GM12892 (cell line): ENCODE results near the gene ZC3H12C.

Source experiments
- DNase-seq: peaks from one replicate; pipeline ENCODE4 v3.0.0; 2011; ENCODE audit not compliant: insufficient read length
- FAIRE-seq: peaks from 2 replicates; lab custom pipeline; 2011; peaks lifted over from hg19 to GRCh38; lab: Jason Lieb, UNC
- POLR2A ChIP-seq: IDR thresholded peaks from 2 replicates; pipeline ENCODE4 v1.6.1; 2011; ENCODE audit warnings: low read depth, low read length, control low read depth
- POLR2AphosphoS5 ChIP-seq: IDR thresholded peaks from 2 replicates; pipeline ENCODE4 v1.6.1; 2011; ENCODE audit warnings: low read depth, low read length, control low read depth
- TAF1 ChIP-seq: IDR thresholded peaks from 2 replicates; pipeline ENCODE4 v1.6.1; 2011; ENCODE audit warnings: low read depth, mild to moderate bottlenecking, control low read depth, low read length, borderline replicate concordance

Gene ZC3H12C

GRCh38 chr11:110090466-110091026 is 2.6 kb upstream of the ZC3H12C start:
- peak; percentile 76 for FAIRE-seq
- DNase-seq = no peak
- TF ChIP-seq POLR2AphosphoS5 (no peak), TAF1 (no peak), POLR2A (no peak; the same call in 1 of the 2 replicates)

- DNase-seq = no peak
- no peak for TF ChIP-seq POLR2AphosphoS5
- TF ChIP-seq POLR2A = no peak
- no peak for TF ChIP-seq TAF1
- peak; percentile 42 for FAIRE-seq
These were observed 1.1 kb upstream of the ZC3H12C start for GRCh38 chr11:110092111-110092514.

GRCh38 chr11:110093407-110094297 is 460 bp downstream of the ZC3H12C start:
- FAIRE-seq = peak; percentile 83
- DNase-seq = peak; percentile 33
- TF ChIP-seq POLR2A (peak; percentile 80), POLR2AphosphoS5 (peak; percentile 80), TAF1 (no peak)

GRCh38 chr11:110094298-110095285 is 1.4 kb downstream of the ZC3H12C start:
- no peak for DNase-seq
- no peak for TF ChIP-seq TAF1
- no peak for TF ChIP-seq POLR2A
- TF ChIP-seq POLR2AphosphoS5 = no peak
- no peak for FAIRE-seq

GRCh38 chr11:110095554-110095953 is 2.4 kb downstream of the ZC3H12C start:
- DNase-seq (no peak), FAIRE-seq (peak; percentile 72)
- TF ChIP-seq POLR2A = 0 out of 2 replicates have a peak, but pooled peaks have one; percentile 33
- 0 out of 2 replicates have a peak, but pooled peaks have one; percentile 40 for TF ChIP-seq POLR2AphosphoS5
- TF ChIP-seq TAF1 = no peak

- FAIRE-seq (peak; percentile 74), DNase-seq (no peak)
- TF ChIP-seq POLR2AphosphoS5 = peak; percentile 68
- peak; percentile 15; the same call in 1 of the 2 replicates for TF ChIP-seq POLR2A
- TF ChIP-seq TAF1 = no peak
These were observed 3.3 kb downstream of the ZC3H12C start for GRCh38 chr11:110096496-110096895.

- no peak for DNase-seq
- no peak for TF ChIP-seq TAF1
- peak; percentile 20; the same call in 1 of the 2 replicates for TF ChIP-seq POLR2A
- peak; percentile 75 for FAIRE-seq
These were observed 4.3 kb downstream of the ZC3H12C start for GRCh38 chr11:110097459-110098012.

GRCh38 chr11:110098645-110099044 is 5.5 kb downstream of the ZC3H12C start:
- TF ChIP-seq POLR2AphosphoS5 (peak; percentile 52; the same call in 1 of the 2 replicates), TAF1 (no peak), POLR2A (peak; percentile 35; the same call in 1 of the 2 replicates)
- no peak for DNase-seq
- FAIRE-seq = peak; percentile 96

GRCh38 chr11:110100476-110101240 is 7.5 kb downstream of the ZC3H12C start:
- DNase-seq (no peak), FAIRE-seq (no peak)
- no peak; the same call in 1 of the 2 replicates for TF ChIP-seq POLR2A
- no peak for TF ChIP-seq TAF1
- no peak for TF ChIP-seq POLR2AphosphoS5

GRCh38 chr11:110106713-110107274 is 13.6 kb downstream of the ZC3H12C start:
- DNase-seq = no peak
- no peak for FAIRE-seq
- TF ChIP-seq POLR2AphosphoS5 (no peak), POLR2A (no peak), TAF1 (no peak)

GRCh38 chr11:110110854-110111253 is 17.7 kb downstream of the ZC3H12C start:
- FAIRE-seq (peak; percentile 64), DNase-seq (no peak)
- peak; percentile 58; the same call in 1 of the 2 replicates for TF ChIP-seq POLR2AphosphoS5
- TF ChIP-seq POLR2A = no peak
